ENCODE data around the gene SDE2. TPM values are rescaled to one million over a fixed set of nuclear protein-coding genes. Genes with fewer than 3 reads are reported as not detected.

Gene SDE2
- total RNA-seq, 1 donor from 2014 or later: 19.6 TPM

DNA sequence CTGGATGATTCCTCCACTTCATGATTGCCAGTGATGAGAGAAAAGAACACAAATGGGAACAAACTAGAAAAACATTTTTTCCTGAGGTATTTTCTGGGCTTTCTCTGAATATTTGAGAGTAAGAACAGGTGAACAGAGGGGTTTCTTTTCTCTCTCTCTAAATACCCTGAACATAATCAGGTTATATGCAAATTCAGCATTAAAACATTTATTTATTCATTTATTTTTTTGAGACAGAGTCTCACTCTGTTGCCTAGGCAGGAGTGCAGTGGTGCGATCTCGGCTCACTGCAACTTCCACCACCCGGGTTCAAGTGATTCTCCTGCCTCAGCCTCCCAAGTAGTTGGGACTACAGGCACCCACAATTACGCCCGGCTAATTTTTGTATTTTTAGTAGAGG, 52.3 kb downstream of the SDE2 start:
- Mint-ChIP-seq H3K36me3 (ENCODE audit: unreplicated experiment) (no peaks in the 10 kb centered on the region), H3K4me1 (ENCODE audit: low read depth, unreplicated experiment) (peaks cover 3% of the 10 kb centered on the region), H3K9me3 (ENCODE audit: unreplicated experiment) (peaks cover 3% of the 10 kb centered on the region), H3K27ac (ENCODE audit: unreplicated experiment) (no peak overlapping the region), H3K4me3 (ENCODE audit: unreplicated experiment) (no peak overlapping the region), H3K27me3 (ENCODE audit: unreplicated experiment) (peaks cover 4% of the 10 kb centered on the region)
- DNase-seq: no peak
- TF ChIP-seq, protein P1, sequence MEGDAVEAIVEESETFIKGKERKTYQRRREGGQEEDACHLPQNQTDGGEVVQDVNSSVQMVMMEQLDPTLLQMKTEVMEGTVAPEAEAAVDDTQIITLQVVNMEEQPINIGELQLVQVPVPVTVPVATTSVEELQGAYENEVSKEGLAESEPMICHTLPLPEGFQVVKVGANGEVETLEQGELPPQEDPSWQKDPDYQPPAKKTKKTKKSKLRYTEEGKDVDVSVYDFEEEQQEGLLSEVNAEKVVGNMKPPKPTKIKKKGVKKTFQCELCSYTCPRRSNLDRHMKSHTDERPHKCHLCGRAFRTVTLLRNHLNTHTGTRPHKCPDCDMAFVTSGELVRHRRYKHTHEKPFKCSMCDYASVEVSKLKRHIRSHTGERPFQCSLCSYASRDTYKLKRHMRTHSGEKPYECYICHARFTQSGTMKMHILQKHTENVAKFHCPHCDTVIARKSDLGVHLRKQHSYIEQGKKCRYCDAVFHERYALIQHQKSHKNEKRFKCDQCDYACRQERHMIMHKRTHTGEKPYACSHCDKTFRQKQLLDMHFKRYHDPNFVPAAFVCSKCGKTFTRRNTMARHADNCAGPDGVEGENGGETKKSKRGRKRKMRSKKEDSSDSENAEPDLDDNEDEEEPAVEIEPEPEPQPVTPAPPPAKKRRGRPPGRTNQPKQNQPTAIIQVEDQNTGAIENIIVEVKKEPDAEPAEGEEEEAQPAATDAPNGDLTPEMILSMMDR (IDR thresholded peaks at IDR 0.05; ENCODE audit: partially characterized antibody, unreplicated experiment): no peak

DNA sequence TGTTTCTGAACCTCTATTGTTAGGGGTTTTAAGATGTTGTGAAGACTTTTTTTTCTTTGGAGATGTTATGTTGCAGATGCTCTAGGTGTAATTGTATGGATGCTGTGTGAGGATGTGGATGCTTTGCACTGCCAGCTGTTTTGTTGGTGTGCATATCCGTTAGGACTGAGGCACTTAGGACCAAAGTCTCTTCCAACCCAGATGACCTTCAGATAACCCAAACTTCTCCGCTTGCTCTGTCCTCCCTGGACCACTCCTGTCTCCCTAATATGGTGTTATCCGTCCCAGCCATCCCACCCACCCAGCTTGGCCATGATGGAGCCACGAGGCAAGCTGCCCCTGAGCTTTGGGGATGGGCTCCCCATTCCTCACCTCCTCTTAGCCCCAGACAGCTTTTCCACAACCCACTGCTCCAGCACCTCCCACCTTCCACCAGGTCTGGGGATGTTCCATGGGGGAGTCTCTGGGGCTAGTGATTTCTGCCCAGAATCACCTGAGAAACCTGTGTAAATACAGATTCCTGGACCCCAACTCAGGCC, 53.0 kb downstream of the SDE2 start:
- Mint-ChIP-seq H3K4me1 (ENCODE audit: low read depth, unreplicated experiment) (peaks cover 6% of the 10 kb centered on the region), H3K4me3 (ENCODE audit: unreplicated experiment) (no peak overlapping the region)

DNA sequence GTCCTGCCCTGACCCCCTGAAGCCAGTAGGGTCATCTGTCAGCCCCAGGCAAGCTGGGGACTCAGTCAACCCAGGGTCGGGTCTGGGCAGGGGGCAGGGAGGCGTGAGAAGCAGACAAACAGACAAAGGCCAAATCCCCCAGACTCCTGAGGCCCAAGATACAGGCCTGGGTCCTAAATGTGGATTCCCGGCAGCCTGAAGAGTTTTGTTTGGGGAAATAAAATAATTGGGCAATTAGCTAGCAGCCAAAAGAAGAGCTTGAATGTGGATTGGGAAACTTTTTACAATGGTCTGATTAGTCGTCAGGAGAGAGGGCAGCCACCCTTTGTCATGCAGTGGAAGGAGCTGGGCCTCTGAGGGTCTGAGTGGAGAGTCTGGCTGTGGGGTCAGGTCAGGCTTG, 53.6 kb downstream of the SDE2 start:
- TF ChIP-seq, protein P1 (IDR thresholded peaks at IDR 0.05; ENCODE audit: partially characterized antibody, unreplicated experiment): no peak
- H3K9me3 Mint-ChIP-seq (ENCODE audit: unreplicated experiment): peaks cover 3% of the 10 kb centered on the region
- no peaks in the 10 kb centered on the region for H3K36me3 Mint-ChIP-seq (ENCODE audit: unreplicated experiment)
- DNase-seq: no peak
- H3K4me1 Mint-ChIP-seq (ENCODE audit: low read depth, unreplicated experiment): peaks cover 6% of the 10 kb centered on the region
- peaks cover 4% of the 10 kb centered on the region for H3K27me3 Mint-ChIP-seq (ENCODE audit: unreplicated experiment)
- H3K27ac Mint-ChIP-seq (ENCODE audit: unreplicated experiment): peak overlapping the region; percentile 22
- H3K4me3 Mint-ChIP-seq (ENCODE audit: unreplicated experiment): no peak overlapping the region

More for the DNA sequence above, 53.0 kb downstream of the SDE2 start:
- Mint-ChIP-seq H3K9me3 (ENCODE audit: unreplicated experiment) (peaks cover 3% of the 10 kb centered on the region), H3K27ac (ENCODE audit: unreplicated experiment) (no peak overlapping the region), H3K27me3 (ENCODE audit: unreplicated experiment) (peaks cover 4% of the 10 kb centered on the region), H3K36me3 (ENCODE audit: unreplicated experiment) (no peaks in the 10 kb centered on the region)
- TF ChIP-seq, protein P1 (IDR thresholded peaks at IDR 0.05; ENCODE audit: partially characterized antibody, unreplicated experiment): no peak
- DNase-seq: no peak

GRCh38 chr1:225944951-225945350, 54.2 kb downstream of the SDE2 start:
- Mint-ChIP-seq H3K9me3 (ENCODE audit: unreplicated experiment) (peaks cover 3% of the 10 kb centered on the region), H3K27me3 (ENCODE audit: unreplicated experiment) (peaks cover 4% of the 10 kb centered on the region), H3K27ac (ENCODE audit: unreplicated experiment) (peak overlapping the region; percentile 9), H3K4me3 (ENCODE audit: unreplicated experiment) (no peak overlapping the region), H3K4me1 (ENCODE audit: low read depth, unreplicated experiment) (peaks cover 9% of the 10 kb centered on the region), H3K36me3 (ENCODE audit: unreplicated experiment) (no peaks in the 10 kb centered on the region)
- TF ChIP-seq, protein P1 (IDR thresholded peaks at IDR 0.05; ENCODE audit: partially characterized antibody, unreplicated experiment): no peak
- no peak for DNase-seq

DNA sequence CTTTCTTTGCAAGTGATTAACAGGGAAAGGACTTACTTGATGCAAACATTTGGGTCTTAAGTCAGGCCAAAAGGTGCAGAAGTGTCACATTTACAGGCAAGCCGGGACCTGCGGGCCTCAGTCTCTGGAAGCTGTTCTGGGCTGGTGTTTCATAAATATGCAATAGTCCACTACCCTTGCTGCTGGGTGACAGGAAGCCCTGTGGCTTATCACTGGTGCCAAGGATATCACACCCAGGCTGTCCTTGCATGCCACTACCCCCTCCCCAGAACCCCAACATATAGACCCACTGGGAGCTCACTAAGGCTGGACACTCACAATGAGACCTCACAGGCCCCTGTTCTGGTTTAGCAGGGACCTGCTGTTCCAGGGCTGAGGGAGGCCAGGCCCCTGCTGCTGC, 54.8 kb downstream of the SDE2 start:
- peaks cover 4% of the 10 kb centered on the region for H3K27me3 Mint-ChIP-seq (ENCODE audit: unreplicated experiment)
- no peak overlapping the region for H3K27ac Mint-ChIP-seq (ENCODE audit: unreplicated experiment)
- H3K36me3 Mint-ChIP-seq (ENCODE audit: unreplicated experiment): no peaks in the 10 kb centered on the region
- TF ChIP-seq, protein P1 (IDR thresholded peaks at IDR 0.05; ENCODE audit: partially characterized antibody, unreplicated experiment): no peak
- DNase-seq: no peak
- peaks cover 3% of the 10 kb centered on the region for H3K9me3 Mint-ChIP-seq (ENCODE audit: unreplicated experiment)
- H3K4me1 Mint-ChIP-seq (ENCODE audit: low read depth, unreplicated experiment): peaks cover 9% of the 10 kb centered on the region
- no peak overlapping the region for H3K4me3 Mint-ChIP-seq (ENCODE audit: unreplicated experiment)

Measured in glutamatergic neuron (in vitro differentiated cells).